ENCODE data around the gene MKNK2. TPM values are rescaled to one million over a fixed set of nuclear protein-coding genes. Genes with fewer than 3 reads are reported as not detected.
"Not testable (repeated sequence)": the region's sequence is repeated elsewhere in the genome, so short reads cannot be mapped to it uniquely, and the experiment has no call there.

Gene MKNK2
- total RNA-seq, 1 donor from 2014 or later: 246 TPM

DNA sequence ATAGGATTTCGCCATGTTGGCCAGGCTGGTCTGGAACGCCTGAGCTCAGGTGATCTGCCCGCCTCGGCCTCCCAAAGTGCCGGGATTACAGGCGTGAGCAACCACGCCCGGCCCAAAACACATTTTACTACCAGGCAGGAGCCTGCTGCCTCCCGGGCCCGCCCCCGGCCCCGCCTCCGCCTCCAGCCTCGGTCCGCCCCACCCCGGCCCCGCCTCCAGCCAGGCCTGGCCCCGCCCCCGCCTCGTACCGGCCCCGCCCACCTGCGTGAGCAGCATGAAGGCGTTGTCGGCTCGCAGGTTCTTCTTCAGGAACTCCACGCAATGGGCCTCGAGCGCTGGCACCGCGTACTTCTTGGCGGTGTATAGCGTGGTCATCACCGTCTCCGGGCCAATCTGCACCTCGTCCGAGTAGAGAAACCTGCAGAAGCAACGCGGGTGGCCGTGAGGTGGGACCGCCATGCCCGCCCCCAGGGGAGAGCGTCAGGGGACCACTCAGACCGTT is 58.2 kb downstream of the MKNK2 start:
- DNase-seq (ENCODE audit: low spot score): no peak

DNA sequence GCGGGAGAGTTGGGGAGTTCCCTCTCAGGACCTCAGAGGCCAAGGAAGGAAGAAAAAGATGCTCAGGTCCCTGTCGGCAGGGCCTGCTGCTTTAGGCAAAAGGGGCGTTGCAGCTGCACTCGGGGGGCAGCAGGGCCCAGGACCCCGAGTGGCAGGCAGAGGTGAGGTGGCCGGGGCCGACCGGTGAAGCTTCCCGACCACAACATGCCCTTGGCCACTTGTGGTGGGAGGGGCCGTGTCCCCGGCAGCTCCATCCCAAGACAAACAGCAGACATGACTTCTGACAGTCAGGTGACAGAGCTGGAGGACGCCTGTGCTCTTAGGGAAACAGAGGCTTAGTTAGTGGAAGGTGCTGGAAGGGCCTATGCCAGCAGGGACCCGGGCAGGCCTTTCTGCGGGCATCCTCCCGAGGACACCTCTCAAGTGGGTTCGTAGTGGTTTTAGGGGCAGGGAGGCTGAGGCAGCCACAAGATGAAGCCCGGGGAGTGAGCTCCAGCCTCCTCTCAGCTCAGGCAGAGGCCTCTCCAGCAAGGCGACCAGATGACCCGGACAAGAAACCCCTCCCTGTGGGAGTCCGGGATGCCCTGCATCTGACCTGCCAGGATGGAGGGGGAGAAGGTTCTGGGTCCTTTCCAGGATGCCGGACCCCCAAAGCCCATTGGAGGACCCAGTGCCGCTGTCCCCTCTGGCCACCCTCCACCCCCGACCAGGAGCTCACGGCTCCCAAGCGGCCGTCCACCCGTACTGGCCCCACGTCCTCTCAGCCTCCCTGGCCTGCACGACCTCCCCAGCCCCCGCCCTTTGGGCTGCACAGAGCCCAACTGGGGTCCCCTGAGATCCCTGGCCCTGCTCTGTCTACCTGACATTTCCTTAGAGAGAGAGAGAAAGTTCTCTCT is 59.8 kb downstream of the MKNK2 start:
- DNase-seq (ENCODE audit: low spot score): no peak

DNA sequence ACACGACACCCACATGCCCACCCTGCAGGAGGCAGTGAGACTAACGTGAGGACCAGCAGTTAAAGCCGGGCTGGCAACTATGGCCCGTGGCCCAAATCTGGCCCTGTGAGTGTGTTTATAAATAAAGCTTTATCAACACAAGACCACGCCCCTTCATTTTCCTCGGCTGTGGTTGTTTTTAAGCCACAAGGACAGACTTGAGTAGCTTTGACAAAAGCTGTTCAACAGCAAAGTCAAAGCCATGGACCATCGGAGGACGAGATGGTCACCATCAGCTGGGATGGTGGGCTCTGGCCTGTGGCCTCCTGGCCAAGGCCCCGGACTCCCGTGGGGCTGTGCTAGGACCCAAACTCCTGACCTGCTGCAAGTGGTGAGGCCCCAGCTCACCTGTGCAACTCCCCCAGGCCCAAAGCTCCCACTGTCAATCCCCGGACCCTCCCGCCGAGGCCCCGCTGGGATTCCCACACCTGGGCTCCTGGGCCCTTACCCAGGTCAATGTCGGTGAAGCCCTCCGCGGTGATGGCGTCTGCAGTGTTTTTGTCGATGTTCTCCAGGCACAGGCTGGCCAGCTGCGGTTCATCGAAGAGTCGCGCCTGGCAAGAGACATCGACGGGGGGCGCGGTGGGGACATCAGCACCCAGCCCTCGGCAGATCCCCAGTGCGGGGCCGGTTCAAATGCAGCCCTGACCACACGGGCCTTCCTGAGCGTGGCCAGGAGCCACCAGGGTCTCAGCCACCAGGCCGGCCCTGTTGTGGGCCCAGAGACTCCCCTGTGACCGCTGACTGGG is 60.6 kb downstream of the MKNK2 start:
- no peak for DNase-seq (ENCODE audit: low spot score)

DNA sequence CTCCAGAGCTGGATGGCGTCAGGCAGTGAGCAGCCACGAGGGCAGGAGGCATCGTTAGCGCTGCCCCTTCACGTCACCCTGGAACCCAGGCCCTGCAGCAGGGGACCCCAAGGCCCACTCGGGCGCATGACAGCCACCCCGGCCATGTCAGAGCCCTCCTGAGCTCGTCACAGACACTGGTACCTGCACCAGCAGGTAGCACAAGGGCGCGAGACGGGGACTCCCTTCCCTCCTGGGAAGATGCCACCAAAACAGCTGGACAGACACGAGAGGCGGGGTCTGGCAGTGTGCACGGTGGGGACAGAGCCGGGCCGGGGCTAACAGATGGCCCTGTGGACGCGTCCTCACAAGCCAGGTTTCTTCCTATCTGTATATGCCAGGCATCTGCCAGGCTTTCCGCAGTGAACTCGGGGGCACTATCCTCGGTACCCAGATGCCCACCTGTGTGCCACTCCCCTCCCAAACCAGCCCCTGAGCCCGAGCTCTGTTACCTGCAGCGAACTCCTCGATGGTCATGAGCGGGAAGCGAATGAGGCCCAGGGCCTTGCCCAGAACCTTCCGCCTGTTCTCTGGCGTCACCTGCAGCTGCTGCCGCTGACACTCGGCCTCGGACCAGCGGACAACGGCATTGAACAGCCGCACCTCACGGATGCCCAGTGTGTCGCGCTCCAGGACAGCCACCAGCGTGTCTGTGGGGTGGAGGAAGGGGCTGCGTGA is 61.4 kb downstream of the MKNK2 start:
- DNase-seq (ENCODE audit: low spot score): no peak

DNA sequence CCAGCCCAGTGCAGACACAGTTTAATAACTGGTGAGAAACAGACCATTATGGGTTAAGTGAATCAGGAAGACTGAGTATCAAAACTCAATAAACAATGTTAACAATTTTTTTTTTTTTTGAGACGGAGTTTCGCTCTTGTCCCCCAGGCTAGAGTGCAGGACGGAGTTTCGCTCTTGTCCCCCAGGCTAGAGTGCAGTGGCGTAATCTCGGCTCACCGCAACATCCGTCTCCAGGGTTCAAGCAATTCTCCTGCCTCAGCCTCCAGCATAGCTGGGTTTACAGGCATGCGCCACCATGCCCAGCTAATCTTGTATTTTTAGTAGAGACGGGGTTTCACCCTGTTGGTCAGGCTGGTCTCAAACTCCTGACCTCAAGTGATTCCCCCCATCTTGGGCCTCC is 62.6 kb downstream of the MKNK2 start:
- DNase-seq (ENCODE audit: low spot score): not testable (repeated sequence)

Other genes starting within 250 kb of the MKNK2 start
- gene ATP8B3, start 239.0 kb downstream of the MKNK2 start, total RNA-seq: 2.9 TPM
- gene REXO1, start 202.8 kb downstream of the MKNK2 start, total RNA-seq: 39.2 TPM
- gene KLF16, start 187.7 kb downstream of the MKNK2 start, total RNA-seq: 23.2 TPM
- gene ABHD17A, start 165.7 kb downstream of the MKNK2 start, total RNA-seq: 85.2 TPM
- 10.6 TPM for gene ADAT3, start 145.8 kb downstream of the MKNK2 start, total RNA-seq
- 89.3 TPM for gene SCAMP4, start 145.8 kb downstream of the MKNK2 start, total RNA-seq
- gene CSNK1G2, start 110.1 kb downstream of the MKNK2 start, total RNA-seq: 77.5 TPM
- gene BTBD2, start 35.5 kb downstream of the MKNK2 start, total RNA-seq: 92.2 TPM
- 59.0 TPM for gene MOB3A, start 45.1 kb upstream of the MKNK2 start, total RNA-seq
- gene IZUMO4, start 45.7 kb upstream of the MKNK2 start, total RNA-seq: 11.5 TPM
- 125 TPM for gene AP3D1, start 100.3 kb upstream of the MKNK2 start, total RNA-seq
- gene DOT1L, start 112.7 kb upstream of the MKNK2 start, total RNA-seq: 40.1 TPM
- 126 TPM for gene PLEKHJ1, start 185.1 kb upstream of the MKNK2 start, total RNA-seq
- gene SF3A2, start 185.6 kb upstream of the MKNK2 start, total RNA-seq: 72.8 TPM
- 5.1 TPM for gene AMH, start 198.1 kb upstream of the MKNK2 start, total RNA-seq
- gene JSRP1, start 205.2 kb upstream of the MKNK2 start, total RNA-seq: 0.17 TPM
- gene PEAK3, start 230.9 kb upstream of the MKNK2 start, total RNA-seq: 1.0 TPM